NCI-H226 (cell line): ENCODE results near the gene STIL.

ENCODE experiments used
- DNase-seq: peaks from one replicate; pipeline ENCODE4 v3.0.0-alpha.2; 2015

Gene STIL

DNA sequence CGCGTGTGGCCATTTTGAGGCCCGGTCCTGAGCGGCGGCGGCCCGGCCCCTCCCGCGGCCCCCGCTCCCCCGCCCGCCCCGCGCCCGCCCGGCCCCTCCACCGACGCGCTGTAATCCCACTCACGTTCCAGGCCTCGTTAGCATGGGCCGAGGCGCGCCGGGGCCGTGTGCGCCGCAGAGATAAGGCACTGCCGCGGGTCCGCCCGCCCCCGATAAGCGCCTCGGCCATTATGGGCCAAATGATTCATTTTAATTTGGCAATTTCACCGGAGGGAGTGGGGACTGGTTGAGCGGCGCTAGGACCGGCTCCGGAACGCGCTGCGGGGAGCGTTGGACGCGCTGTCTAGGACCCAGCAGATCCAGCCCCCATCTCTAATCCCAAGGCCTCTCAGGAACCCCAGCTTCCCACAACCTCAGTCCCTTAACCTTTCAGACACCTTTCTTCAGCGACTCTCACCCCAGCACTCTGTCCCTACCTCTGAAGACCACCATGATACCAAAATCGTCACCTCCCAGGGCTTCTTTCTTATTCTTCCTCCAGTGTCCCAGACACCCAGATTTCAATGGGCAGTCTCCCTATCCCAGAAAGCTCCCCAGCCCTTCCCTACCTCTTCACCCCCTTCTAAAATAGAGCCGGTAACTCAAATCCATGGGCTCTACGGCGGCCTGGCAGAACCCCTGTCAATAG, 81.6 kb downstream of the STIL start, which contains the start of gene TAL1:
Gene TAL1 (minus strand): TSS at position 39 of the 688 bp plus-strand sequence. CDS start 6,337 bp downstream, outside the sequence.
- DNase-seq = no peak

DNA sequence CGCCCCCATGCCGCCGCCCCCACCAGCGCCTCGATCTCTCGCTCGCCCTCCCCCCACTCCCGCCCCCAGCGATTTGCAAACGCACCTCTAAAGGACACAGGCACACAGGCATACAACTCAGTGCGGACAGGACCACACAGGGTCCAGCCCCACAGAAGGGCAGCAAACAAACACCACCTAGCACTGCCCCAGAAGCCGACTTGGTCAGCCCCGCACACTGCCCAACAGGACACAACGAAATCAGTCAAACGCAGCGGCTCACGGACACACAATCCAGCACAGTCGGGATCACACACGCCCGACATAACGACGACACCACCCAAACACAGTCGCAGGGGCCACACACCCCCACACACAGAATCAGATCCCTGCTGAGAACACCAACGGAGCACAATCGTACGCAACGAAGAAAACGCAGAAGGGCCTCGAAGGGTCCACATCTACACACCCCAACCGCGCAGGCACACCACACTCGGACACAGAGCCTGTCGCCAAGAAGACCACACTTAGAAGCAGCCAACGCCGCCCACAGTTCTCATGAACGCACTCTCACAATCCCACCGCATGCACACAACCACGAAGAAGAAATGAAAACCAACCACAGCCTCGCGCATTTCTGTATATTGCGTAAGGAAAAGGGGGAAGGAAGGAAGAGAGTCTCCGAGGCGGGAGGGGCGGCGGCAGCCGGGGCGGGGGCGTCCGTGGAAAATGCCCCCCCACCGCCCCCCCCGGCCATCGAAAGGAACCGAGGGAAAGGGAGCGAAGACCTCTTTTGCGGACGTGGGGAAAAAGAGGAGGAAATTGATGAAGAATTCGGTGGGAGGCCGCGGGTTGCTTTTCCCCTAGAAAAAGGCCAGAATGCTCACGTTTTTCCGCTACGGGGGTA, 82.4 kb downstream of the STIL start:
- no peak for DNase-seq

DNA sequence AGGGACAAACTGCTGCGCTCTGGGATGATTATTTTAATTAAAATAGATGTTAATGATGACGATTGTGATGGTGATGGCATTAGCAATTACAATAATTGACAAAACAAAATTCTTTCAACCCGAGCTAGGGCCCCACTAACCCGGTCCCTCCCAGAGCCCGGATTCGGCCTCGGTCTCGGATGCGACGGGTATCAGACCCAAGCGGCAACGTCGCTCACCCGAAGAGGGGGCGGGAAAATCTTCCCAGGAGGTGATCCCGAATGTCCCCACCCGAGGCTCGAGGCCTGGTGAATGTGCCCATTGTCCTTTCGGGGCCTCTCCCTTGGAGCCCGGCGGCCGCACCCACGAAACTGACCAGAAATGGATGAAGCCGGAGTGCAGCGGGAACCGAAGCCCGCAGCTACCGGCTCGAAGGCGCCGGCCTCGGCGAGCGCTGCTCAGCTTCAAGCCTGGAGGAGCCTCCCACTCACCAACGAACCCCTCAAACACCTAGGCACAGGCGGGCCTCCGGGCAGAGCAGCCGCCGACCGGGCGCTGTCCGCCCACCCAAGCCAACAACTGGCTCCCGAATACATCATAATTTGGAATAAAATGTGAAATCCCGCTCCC, 83.2 kb downstream of the STIL start:
- no peak for DNase-seq

DNA sequence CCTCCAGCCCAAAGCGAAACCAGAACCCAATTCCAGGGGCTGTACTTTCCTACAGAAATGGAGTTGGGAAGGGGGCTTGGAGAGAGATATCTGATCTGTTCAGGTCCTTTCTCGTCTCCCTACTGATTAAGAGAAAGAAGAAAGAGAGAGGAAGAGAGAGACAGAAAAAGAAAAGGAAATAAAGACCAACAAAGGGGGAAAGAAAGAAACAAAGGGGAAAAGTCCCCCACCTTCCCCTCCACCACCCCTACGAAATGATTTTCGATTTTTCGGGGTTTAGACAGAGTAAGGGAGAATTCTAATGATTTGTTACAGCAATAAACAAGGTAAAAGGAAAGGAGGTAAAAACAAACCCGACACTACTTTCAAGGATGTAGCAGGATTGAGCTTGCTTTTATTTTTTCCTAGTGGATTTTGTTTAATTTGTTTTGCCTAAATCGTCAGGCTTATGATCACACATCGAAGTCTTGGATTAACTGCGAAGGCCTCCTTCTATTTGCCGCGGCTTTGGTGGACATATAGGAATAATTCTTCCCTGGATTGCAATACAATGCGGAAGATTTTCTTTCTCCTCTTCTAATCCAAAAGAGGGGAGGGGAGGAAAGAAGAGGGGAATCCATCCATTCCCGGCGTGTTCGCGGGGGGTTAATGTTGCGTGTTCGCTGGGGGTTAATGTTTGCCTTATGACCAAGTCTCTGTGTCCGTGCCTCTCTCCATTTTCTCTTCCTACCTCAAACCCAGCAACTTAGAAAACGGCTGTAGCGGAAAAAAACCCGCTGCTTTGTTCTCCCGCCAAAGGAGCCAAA, 83.9 kb downstream of the STIL start:
- no peak for DNase-seq

DNA sequence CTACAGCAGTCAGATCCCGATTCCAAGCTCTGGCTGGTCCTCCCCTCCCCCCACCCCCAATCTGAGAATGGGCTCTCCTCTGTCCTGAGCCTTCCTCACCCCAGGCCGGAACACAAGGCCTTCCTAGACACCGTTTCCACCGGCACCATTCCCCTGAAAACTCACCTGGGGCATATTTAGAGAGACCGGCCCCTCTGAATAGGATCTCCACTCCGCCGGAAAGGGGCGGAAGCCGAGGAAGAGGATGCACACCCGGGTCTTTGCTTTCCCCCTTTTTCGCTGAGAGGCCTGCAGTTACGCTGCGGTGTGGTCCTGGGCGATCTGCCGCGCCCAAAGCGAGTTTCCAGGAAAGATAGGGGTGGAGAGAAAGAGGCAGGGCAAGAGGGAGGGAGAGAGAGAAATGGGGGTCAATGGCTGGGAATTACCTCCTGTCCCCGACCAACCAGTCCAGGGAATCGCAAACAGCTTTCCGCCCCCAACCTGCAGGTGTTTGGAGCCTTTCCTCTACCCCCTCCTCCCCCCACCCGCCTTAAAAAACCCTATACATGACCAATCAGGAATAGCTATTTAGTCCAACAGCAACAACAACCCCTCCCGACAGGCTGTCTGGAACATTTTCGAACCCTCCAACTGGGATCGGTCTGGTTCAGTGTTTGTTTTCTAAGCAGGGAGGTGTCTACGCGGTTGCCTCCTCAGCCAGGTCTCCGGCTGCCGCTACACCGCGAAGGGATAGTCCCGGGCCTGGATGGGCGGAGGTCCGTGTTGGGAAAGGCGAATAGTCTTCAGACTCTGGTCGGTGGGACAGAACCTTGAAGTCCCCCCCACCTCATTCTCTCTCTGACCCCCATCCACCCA, 84.7 kb downstream of the STIL start:
- no peak for DNase-seq

DNA sequence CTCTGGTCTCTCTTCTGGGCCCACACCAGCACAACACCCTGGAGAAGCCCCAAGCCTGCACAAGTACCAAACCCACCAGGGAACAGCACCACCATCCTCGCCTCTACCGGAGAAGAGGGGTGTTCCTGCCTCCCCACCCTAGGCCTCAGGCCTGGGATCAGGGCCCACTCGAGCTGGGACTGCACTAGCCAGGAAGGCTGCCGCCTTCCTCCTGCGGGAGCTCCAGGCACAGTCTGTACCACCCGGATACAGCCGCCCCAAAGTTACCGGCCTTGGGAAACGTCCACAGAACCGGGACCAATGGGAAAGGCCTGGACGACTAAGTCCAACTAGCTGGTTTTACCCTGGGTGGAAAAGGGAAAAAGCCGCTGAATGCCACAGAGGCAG, 85.3 kb downstream of the STIL start:
- DNase-seq = no peak

DNA sequence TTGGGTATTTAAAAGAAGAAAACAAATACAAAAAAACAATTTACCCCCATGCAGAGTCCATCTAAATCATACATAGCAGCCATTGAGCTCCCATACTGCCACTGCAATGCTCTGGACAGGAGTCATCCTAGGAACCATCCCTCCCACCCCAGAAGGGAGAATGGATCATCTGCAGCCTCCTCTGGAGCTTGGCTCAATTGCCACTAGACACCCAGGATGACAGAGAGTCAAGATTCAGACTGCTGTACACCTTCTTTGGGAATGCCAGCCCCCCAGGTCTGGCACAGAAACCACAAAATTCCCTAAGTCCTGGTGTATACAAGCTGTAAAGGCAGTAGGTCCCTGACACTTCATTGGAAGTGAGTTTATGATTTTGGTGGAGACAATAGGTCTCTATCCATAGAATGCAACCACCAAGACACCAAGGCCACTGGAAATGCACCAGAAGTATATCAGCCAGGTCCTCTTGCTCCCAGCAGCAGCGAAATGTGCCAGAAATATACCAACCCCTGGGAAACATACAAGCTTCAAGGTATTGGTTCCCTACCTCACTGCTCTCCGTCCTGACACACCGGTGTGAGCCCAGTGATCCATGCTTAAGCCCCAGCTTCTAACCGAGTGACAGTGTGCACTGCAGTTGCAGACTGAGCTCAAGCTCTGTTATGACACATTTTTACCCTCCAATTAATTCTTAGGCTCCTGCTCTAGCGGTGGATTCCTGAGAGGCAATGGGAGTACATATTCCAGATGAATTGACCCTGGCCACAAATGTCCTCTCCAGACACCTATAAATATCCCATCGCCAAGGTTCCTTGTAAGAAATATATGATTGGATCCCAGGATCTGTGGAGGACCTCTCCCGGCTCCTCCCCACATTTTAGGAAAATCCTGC, 86.4 kb downstream of the STIL start:
- no peak for DNase-seq

DNA sequence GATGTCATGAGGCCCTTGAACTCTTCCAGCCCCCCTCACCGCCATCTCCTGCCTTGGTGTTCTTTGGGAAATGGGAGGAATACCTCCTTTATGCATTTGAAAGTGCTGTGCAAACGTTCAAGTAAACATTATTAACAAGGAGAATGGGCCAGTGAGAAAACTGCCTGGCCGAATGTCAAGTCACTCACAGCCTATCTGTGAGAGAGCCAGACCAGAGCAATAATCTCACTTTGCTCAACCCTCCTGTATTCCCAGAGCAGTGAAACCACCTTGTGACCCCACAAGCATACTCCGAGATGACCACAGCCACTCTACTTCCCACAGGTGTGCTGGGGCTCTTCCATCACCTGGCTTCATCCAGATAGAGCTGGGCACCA, 87.1 kb downstream of the STIL start:
- DNase-seq = no peak

DNA sequence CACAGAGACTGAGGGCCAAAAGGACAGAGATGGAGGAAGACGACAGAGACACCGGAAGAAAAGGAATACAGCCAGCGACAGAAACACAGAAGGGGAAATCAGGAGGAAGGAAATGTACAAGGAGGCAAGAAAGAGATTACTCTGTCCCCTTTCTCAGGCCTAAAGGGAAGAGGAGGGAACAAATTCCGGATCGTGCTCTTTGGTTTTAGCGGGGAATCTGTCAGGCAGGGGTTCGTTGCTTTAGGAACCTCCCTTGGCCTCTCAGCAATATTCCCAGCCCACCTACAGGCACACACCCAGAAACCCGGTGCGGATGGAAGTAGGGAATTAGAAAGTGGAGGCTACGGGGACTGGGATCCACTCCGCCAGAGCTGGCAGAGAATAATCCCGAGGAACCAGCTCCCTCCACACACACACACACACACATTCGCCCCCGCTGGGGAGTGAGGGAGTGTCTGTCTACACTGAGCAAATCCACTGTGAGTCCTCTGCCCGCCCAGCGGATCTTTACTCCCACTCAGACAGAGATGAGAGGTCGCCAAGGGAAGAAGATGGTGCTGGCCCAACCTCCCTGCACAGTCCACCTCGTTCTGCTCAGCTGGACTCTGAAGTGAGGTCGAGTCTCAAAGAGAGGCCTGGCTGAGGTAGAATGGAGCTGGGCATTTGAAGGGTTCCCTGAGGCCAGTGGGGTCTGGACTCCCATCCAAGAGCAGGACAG, 87.7 kb downstream of the STIL start:
- no peak for DNase-seq

DNA sequence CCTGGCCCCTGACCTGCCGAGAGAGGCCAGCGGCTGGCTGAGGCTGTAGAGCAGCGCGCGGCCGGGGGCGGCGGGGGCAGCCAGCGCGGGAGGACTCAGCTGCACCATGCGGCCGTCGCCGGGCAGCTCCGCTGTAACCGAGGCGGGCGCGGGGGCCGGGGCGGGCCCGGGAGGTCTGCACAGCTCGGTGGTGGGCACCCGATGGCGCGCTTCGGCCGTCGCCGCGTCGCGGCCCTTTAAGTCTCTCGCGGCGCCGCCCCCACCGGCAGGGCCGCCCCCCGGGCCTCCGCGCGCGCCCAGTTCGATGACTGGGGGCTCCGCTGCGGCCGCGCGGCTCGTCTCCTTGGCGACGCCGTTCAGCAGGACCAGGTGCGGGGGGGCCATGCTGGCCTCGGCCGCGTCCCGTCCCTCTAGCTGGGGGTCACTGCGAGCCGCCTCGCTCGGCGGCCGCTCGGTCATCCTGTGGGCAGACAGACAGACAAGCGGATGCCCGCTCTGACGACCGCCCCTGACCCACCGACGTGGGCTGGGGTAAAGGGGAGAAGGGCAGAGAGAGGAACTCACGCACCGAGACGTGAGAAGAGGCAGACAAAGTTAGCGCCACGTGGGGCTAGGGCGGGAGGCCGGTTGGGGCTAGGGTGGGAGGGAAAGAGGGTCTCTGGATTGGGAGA, 88.4 kb downstream of the STIL start:
- no peak for DNase-seq

DNA sequence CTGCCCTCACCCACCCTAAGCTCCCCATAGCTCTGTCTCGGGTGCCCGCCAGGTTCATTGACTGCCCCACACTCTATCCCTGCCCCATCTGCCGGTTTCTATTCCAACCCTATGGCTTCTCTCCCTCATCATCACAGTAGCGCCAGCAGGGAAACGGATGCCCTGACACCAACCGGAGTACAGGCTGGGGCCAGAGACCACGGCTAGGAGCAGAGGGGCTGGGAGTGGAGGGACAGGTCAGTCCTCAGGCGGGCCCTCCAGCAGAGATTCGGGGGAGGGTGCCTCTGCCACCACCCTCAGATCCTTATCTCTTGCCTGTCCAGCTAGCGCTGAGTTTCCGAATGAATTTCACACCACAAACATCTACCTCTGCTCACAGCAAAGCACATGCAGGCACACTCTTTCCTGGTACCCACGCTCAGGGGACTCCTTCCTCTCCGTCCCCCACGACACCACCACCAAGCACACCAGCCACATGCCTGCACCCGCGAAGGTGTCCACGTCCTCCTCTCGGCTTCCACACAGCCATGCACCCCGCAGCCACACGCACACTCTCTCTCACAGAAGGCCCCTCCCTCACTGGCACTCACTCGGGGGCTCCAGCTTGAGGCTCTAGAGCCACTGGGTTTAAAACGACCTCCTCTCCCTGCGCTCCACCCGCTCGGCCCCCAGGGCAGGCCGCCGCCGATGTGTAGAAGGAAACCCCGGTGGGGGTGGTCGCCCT, 89.1 kb downstream of the STIL start:
- DNase-seq = no peak

DNA sequence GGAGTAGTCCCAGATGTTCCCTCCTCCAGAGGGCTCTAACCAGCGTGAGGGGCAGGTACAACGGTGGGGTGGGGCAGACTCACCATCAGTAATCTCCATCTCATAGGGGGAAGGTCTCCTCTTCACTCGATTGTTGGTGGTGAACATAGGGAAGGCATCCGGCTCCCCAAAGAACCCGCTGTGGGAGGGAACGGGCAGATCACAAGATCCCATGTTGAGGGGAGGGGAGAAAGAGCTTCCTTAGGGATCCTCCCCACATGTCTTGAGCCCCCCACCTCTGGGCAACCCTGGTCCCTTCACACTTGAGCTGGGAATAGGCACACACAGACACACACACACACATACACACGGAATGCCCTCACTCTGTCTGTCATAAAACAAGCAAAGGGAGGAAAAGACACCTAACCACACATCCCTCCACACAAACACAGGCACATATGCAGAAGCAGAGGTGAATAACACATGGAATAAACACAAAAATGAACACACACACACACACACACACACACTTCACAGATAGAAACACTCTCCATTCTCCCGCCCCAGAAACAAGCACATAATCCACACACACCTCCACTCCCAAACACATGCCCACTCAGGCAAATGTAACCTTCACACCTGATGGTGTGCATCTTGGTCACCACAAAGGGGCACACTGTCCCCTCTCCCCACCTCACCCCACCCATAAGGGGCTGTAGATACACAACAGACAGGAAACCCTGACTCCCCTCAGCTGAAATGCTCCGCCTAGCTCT, 89.8 kb downstream of the STIL start:
- no peak for DNase-seq

DNA sequence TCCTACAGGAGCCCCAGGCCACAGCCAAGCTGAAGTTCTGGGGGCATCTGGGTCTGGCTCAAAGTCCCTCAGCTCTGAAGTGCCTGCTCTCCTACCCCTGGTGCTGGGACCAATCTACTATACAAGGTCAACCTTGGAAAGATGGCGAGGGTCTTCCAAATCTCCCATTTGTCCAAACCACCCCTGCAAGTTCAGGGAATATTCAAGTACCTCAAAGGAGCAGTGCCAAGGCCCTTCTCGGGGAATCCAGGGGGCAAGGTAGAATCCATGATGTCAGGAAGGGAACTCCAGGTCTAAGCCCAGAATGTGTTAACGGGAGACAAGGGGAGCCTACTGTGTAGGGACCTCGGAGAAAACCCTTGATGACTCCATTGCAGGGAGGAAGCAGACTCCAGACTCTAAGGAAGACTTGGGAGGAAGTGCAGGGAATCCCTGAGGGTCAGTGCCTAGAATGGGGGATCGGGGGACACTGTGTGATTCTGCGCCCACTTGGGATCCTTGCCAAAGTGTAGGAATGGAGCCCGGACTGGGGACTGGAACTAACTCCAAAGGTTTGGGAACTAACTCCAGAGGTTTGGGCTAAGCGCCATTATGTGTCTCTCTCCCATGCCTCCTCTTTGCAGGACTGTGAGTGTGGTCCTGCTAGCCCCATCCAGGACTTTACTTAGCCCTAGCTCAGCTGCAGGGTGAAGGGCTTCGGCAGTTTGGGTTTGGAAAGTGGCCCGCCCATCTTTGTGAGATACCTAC, 90.6 kb downstream of the STIL start:
- no peak for DNase-seq

DNA sequence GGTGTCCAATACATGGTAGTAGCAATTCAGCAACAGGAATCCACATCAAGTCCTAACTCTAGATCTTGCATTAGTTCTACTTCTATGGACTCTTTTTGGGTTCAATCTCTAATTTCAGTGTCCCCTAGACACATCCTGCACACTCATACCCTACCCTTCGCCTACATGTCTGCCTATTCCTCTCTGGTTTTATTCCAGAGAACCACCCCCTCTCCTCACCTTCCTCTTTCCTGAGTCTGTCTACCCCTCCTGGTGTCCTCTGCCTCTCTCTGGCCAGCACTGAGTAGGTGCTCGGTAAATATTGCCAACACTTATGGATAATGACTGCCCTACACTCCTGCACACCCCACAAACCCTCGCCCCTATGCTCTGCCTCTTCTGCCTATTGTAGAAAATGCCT, 91.5 kb downstream of the STIL start:
- DNase-seq = no peak

DNA sequence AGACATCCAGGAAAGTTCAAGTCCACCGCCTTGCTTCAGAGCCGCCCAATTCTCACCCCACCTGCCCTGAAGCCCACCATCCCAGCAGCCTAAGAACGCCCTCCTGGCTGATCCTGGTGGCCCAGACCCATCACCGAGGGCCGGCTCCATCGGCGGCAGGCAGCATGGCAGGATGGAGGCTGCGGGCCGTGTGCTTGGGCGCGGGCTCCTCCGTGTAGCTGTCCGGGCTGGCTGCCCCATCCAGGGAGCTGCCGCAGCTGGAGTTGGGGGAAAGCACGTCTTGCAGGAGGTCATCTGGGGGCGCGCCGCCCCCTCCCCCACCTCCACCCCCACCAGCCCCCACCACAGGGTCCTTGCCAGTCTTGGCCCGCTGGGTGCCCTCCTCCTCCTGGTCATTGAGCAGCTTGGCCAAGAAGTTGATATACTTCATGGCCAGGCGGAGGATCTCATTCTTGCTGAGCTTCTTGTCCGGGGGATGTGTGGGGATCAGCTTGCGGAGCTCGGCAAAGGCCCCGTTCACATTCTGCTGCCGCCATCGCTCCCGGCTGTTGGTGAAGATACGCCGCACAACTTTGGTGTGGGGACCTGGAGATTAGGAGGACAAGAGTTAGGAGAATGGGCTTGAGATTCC, 94.2 kb downstream of the STIL start:
- DNase-seq = no peak

DNA sequence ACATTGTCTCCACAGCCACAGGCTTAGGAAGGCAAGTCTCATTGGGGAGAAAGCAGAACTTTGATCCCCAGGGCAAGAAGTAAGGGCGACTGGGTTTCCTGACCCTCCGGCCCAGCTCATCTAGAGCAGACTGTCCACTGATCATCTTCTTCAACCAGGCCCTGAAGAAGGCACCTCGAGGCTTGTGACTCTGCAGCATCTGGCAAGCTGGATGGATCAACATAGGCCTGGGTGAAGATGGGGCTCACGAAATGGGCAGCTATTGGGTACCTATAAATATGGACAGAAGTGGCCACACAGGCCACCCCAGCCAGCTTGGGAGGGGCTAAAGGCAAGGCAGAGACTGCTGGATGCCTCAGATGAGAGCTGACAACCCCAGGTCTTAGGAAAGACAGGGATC, 94.9 kb downstream of the STIL start:
- no peak for DNase-seq
